ENCODE results near the gene SCARB1. TPM values are rescaled to one million over a fixed set of nuclear protein-coding genes. Genes with fewer than 3 reads are reported as not detected.

The SCARB1 gene
- total and polyA plus RNA-seq, 2 of the 13 experiments (the other 11 are each of a cell fraction or from before 2014, with no cell fraction given): 63.4 to 160 TPM

- Histone ChIP-seq H3K4me3 (replicated peaks in 1 of 3; ENCODE audit: insufficient read depth in 1 of 3, low read depth in 2 of 3, low read length in 3 of 3) (no peak overlapping the region; a peak in 1 of 6 replicates), H4K20me1 (ENCODE audit: insufficient read depth, low read length) (no peaks in the 10 kb centered on the region; the same call in 1 of the 2 replicates), H3K79me2 (ENCODE audit: insufficient read depth, low read length) (peaks cover 32% of the 10 kb centered on the region), H3K27ac (ENCODE audit: extremely low read length, insufficient read depth, low read length) (peak overlapping the region; percentile 88), H3K27me3 (ENCODE audit: control insufficient read depth in 1 of 2, insufficient read depth in 2 of 2, low read length in 2 of 2) (no peaks in the 10 kb centered on the region), H3K36me3 (replicated peaks in 1 of 2; ENCODE audit: control insufficient read depth in 1 of 2, insufficient read depth in 2 of 2, low read length in 2 of 2) (no peaks in the 10 kb centered on the region), H2AFZ (ENCODE audit: low read length) (no peak overlapping the region), H3K9ac (ENCODE audit: insufficient read depth, low read depth, low read length) (no peak overlapping the region), H3K4me1 (ENCODE audit: insufficient read depth, low read length) (peaks cover 90% of the 10 kb centered on the region), H3K9me3 (ENCODE audit: low read length) (no peaks in the 10 kb centered on the region), H3K4me2 (ENCODE audit: low read depth, low read length) (peak overlapping the region; percentile 87; the same call in 1 of the 2 replicates)
- WGBS (ENCODE audit: low lambda C conversion rate): 10% methylated on average over 3 of the region's 3 CpGs
- no TSS peak for BruUV-seq (replicated peaks)
- ChIA-PET CTCF (ENCODE audit: low intra/inter-chr PET ratio, low total read pairs) (no interaction called here), POLR2A (interaction anchor here (0.7 to 4.3 kb wide), 14 partner anchors 11 to 124 kb away, joined by 3 to 64 read pairs (median 10); partner anchors contain the start of genes SCARB1 and UBC)
- in situ Hi-C loops (cut with HindIII; ENCODE audit: extremely low pct_ligation_motif_present, low pct_unique_long_range_greater_than_20kb) (no loop called here), intact Hi-C loops (cut with micrococcal nuclease; ENCODE audit: unreplicated experiment) (loop anchor here (2.0 kb wide), 1 partner anchor 16 kb away; no protein-coding TSS in a partner anchor)
- ATAC-seq (peak; percentile 13; the same call in 2 of the 3 replicates), FAIRE-seq (no peak), DNase-seq (ENCODE audit: low spot score) (no peak)
- no peak for TF ChIP-seq ZBTB3 (CRISPR knock-in tag; IDR thresholded peaks at IDR 0.05; ENCODE audit: borderline replicate concordance, low read depth)
- peak; percentile 40 for TF ChIP-seq NR2F6 (IDR thresholded peaks at IDR 0.05)
- TF ChIP-seq NR2F6 (CRISPR knock-in tag; IDR thresholded peaks at IDR 0.05): 0 out of 2 replicates have a peak, but pooled peaks have one; percentile 8
- TF ChIP-seq ZNF318 (CRISPR knock-in tag; IDR thresholded peaks at IDR 0.05): no peak
- TF ChIP-seq CHD4 (IDR thresholded peaks at IDR 0.05; ENCODE audit: borderline replicate concordance, low read length): 0 out of 2 replicates have a peak, but pooled peaks have one; percentile 1
- peak; percentile 46; the same call in 1 of the 2 replicates for TF ChIP-seq MED1 (CRISPR knock-in tag; IDR thresholded peaks at IDR 0.05)
- TF ChIP-seq PPARG (CRISPR knock-in tag; conservative IDR thresholded peaks at IDR 0.05): peak; percentile 49; the same call in 1 of the 2 replicates
- peak; percentile 30; the same call in 1 of the 2 replicates for TF ChIP-seq SALL1 (CRISPR knock-in tag; IDR thresholded peaks at IDR 0.05)
- no peak for TF ChIP-seq YY1 (IDR thresholded peaks at IDR 0.05; ENCODE audit: insufficient read depth, insufficient replicate concordance, low read depth, low read length)
- no peak for TF ChIP-seq TEAD2 (CRISPR knock-in tag; IDR thresholded peaks at IDR 0.05)
- TF ChIP-seq RXRB (CRISPR knock-in tag; IDR thresholded peaks at IDR 0.05; ENCODE audit: borderline replicate concordance): 0 out of 2 replicates have a peak, but pooled peaks have one; percentile 23
- peak; percentile 28; the same call in 1 of the 2 replicates for TF ChIP-seq ETV5 (CRISPR knock-in tag; IDR thresholded peaks at IDR 0.05; ENCODE audit: borderline replicate concordance)
- TF ChIP-seq ZSCAN31 (CRISPR knock-in tag; IDR thresholded peaks at IDR 0.05; ENCODE audit: low read depth): 0 out of 2 replicates have a peak, but pooled peaks have one; percentile 27
- TF ChIP-seq MEF2D (CRISPR knock-in tag; IDR thresholded peaks at IDR 0.05): peak; percentile 97
These were observed 37.3 kb upstream of the SCARB1 start for GRCh38 chr12:124901003-124901402.
